Upper lobe of left lung (tissue), 6 donors: ENCODE measurements around the gene GLIPR1. TPM values are rescaled to one million over a fixed set of nuclear protein-coding genes. Genes with fewer than 3 reads are reported as not detected.

Experiments
- ATAC-seq, 2 donors: fragments of 200-7000 bp; cut with Tn5 transposase; one replicate each; pipeline ENCODE4 v1.9.1; 2022; ENCODE audit warnings: mild to moderate bottlenecking in 2 of 2, moderate library complexity in 2 of 2; ENCODE audit not compliant: low FRiP score in 2 of 2
- DNase-seq, 2 donors: peaks; one replicate each; pipeline ENCODE4 v3.0.0-alpha.2; 2019 to 2020
- H3K27ac ChIP-seq, 4 donors: fragments of 200-600 bp; sonication (generic); one replicate each; pipeline ENCODE4 v1.5.1; 2016 to 2019
- H3K27me3 ChIP-seq, 4 donors: fragments of 200-600 bp; sonication (generic); one replicate each; pipeline ENCODE4 v1.5.1; 2017 to 2019
- H3K36me3 ChIP-seq, 4 donors: fragments of 200-600 bp; sonication (generic); one replicate each; pipeline ENCODE4 v1.5.1; 2016 to 2019
- H3K4me1 ChIP-seq, 4 donors: fragments of 200-600 bp; sonication (generic); one replicate each; pipeline ENCODE4 v1.5.1; 2018 to 2019
- H3K4me3 ChIP-seq, 4 donors: fragments of 200-600 bp; sonication (generic); one replicate each; pipeline ENCODE4 v1.5.1; 2017 to 2019; ENCODE audit warnings: mild to moderate bottlenecking in 2 of 4, moderate library complexity in 1 of 4
- H3K9me3 ChIP-seq, 4 donors: fragments of 200-600 bp; sonication (generic); one replicate each; pipeline ENCODE4 v1.5.1; 2018 to 2019
- CTCF ChIP-seq, 6 experiments: fragments of 450-650 bp in 4 of 6; fragments of 200-600 bp in 2 of 6; sonication (generic) in 2 of 6; IDR thresholded peaks; one replicate each; pipeline ENCODE4 v1.5.1; 2016 to 2019; ENCODE audit warnings: antibody characterized with exemption in 6 of 6
- EP300 ChIP-seq, 4 donors: sonication (generic); formaldehyde crosslinking; IDR thresholded peaks; one replicate each; pipeline ENCODE4 v1.5.1; 2017; ENCODE audit warnings: antibody characterized with exemption in 4 of 4, control low read depth in 2 of 4
- POLR2A ChIP-seq, 4 donors: fragments of 450-650 bp; IDR thresholded peaks; one replicate each; pipeline ENCODE4 v1.5.1; 2016 to 2017; ENCODE audit warnings: antibody characterized with exemption in 4 of 4, mild to moderate bottlenecking in 2 of 4
- POLR2AphosphoS5 ChIP-seq, 2 donors: sonication (generic); formaldehyde crosslinking; IDR thresholded peaks; one replicate each; pipeline ENCODE4 v1.5.1; 2017; ENCODE audit warnings: antibody characterized with exemption in 2 of 2
- WGBS, 2 donors: methylation state at CpG; one replicate each; pipeline ENCODE4 v1.1.5; 2017 to 2018; 5-methylcytosine and 5-hydroxymethylcytosine counted together
- total RNA-seq, 6 donors: library from RNA; depleted of rRNA in 4 of 6; stranded (reverse); fragments of >200 nt in 4 of 6; gene quantifications; one replicate each; pipeline versions ENCODE4 v1.1.0 to v1.2.1, GENCODE V29; 2016 to 2021
- donor health status: DM: no; HTN: no; CAD: no; lungs with moderate emphysema.
- donor health status: DM: no; HTN: yes; CAD: no; lungs with severe emphysema.

Gene GLIPR1
- total RNA-seq, 6 donors from 2014 or later: 7.3 to 56.7 (median 15.7) TPM

GRCh38 chr12:75533239-75533638 lies 52.7 kb downstream of the GLIPR1 start:
- ATAC-seq: no peak
- Histone ChIP-seq H3K9me3 (no peaks in the 10 kb centered on the region), H3K36me3 (no peaks in the 10 kb centered on the region), H3K27ac (no peak overlapping the region), H3K27me3 (no peaks in the 10 kb centered on the region), H3K4me1 (no peaks in the 10 kb centered on the region), H3K4me3 (no peak overlapping the region)
- DNase-seq: no peak
- TF ChIP-seq POLR2AphosphoS5 (IDR thresholded peaks at IDR 0.05): no peak
- TF ChIP-seq POLR2A (IDR thresholded peaks at IDR 0.05): no peak
- TF ChIP-seq EP300 (IDR thresholded peaks at IDR 0.05): no peak
- TF ChIP-seq CTCF (IDR thresholded peaks at IDR 0.05): no peak
- 81 to 88% methylated on average over 2 of the region's 2 CpGs for WGBS, 2 donors

GRCh38 chr12:75539889-75540288 lies 59.3 kb downstream of the GLIPR1 start:
- Histone ChIP-seq H3K4me1 (no peaks in the 10 kb centered on the region), H3K36me3 (no peaks in the 10 kb centered on the region), H3K27ac (no peak overlapping the region), H3K27me3 (no peaks in the 10 kb centered on the region), H3K4me3 (no peak overlapping the region), H3K9me3 (no peaks in the 10 kb centered on the region)
- ATAC-seq: no peak
- no peak for TF ChIP-seq CTCF (IDR thresholded peaks at IDR 0.05)
- no peak for TF ChIP-seq POLR2AphosphoS5 (IDR thresholded peaks at IDR 0.05)
- no peak for TF ChIP-seq EP300 (IDR thresholded peaks at IDR 0.05)
- TF ChIP-seq POLR2A (IDR thresholded peaks at IDR 0.05): no peak
- DNase-seq: no peak
- 73% methylated on average over 2 of the region's 2 CpGs for WGBS, 2 donors

- Histone ChIP-seq H3K36me3 (no peaks in the 10 kb centered on the region), H3K9me3 (no peaks in the 10 kb centered on the region), H3K4me3 (no peak overlapping the region), H3K4me1 (no peaks in the 10 kb centered on the region), H3K27ac (no peak overlapping the region), H3K27me3 (no peaks in the 10 kb centered on the region)
- TF ChIP-seq POLR2A (IDR thresholded peaks at IDR 0.05) (no peak), POLR2AphosphoS5 (IDR thresholded peaks at IDR 0.05) (no peak), CTCF (IDR thresholded peaks at IDR 0.05) (no peak), EP300 (IDR thresholded peaks at IDR 0.05) (no peak)
- DNase-seq: no peak
- 48 to 79% methylated on average over 1 of the region's 1 CpG for WGBS, 2 donors
- ATAC-seq: no peak
Measured at GRCh38 chr12:75542942-75543341, 62.4 kb downstream of the GLIPR1 start.

- 95 to 100% methylated on average over 1 of the region's 1 CpG for WGBS, 2 donors
- H3K9me3 ChIP-seq: no peaks in the 10 kb centered on the region
- no peaks in the 10 kb centered on the region for H3K36me3 ChIP-seq
Measured at GRCh38 chr12:75543529-75543928, 63.0 kb downstream of the GLIPR1 start.

More at GRCh38 chr12:75543529-75543928, 63.0 kb downstream of the GLIPR1 start:
- Histone ChIP-seq H3K27ac (no peak overlapping the region), H3K27me3 (no peaks in the 10 kb centered on the region), H3K4me3 (no peak overlapping the region), H3K4me1 (no peaks in the 10 kb centered on the region)
- TF ChIP-seq POLR2A (IDR thresholded peaks at IDR 0.05) (no peak), POLR2AphosphoS5 (IDR thresholded peaks at IDR 0.05) (no peak), EP300 (IDR thresholded peaks at IDR 0.05) (no peak), CTCF (IDR thresholded peaks at IDR 0.05) (no peak)
- DNase-seq (no peak), ATAC-seq (no peak)
